SK-N-SH (cell line): ENCODE results near the gene INSYN2B.

ENCODE experiments used
- EZH2phosphoT487 ChIP-seq: fragments of 200-600 bp; sonication (generic); IDR thresholded peaks from 2 replicates; pipeline ENCODE4 v1.6.1; 2017; ENCODE audit warnings: low read depth, mixed run types, mild to moderate bottlenecking, antibody characterized with exemption, moderate library complexity, borderline replicate concordance
- JUND ChIP-seq: IDR thresholded peaks from 2 replicates; pipeline ENCODE4 v1.4.0; 2012
- POLR2AphosphoS5 ChIP-seq: IDR thresholded peaks from 2 replicates; pipeline ENCODE4 v1.6.1; 2012; ENCODE audit warnings: low read depth, low read length
- TF ChIP-seq, protein P1 (sequence below): fragments of 200-600 bp; sonication (generic); IDR thresholded peaks from 2 replicates; pipeline ENCODE4 v1.6.1; 2017; ENCODE audit warnings: antibody characterized with exemption, mild to moderate bottlenecking, moderate library complexity
- TF ChIP-seq, protein P2 (sequence below): fragments of 150-350 bp; IDR thresholded peaks from 2 replicates; pipeline ENCODE4 v1.6.1; 2017; ENCODE audit warnings: antibody characterized with exemption, low read length, low read depth, borderline replicate concordance

DNA sequence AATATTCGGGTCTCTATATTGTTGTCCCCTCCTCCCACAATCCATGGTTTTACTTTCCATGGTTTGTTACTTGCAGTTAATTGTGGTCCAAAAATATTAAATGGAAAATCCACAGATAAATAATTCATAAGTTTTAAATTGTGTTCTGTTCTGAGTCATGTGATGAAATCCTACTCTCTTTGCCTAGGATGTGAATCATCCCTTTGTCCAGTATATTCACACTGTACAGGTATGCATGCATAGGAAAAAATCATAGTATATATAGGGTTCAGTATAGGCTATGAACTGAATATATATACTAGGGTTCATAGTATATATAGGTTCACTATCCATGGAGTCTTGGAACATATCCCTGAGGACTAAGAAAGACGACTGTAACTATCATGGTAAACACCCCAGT, 19.6 kb downstream of the INSYN2B start:
- TF ChIP-seq, protein P1, sequence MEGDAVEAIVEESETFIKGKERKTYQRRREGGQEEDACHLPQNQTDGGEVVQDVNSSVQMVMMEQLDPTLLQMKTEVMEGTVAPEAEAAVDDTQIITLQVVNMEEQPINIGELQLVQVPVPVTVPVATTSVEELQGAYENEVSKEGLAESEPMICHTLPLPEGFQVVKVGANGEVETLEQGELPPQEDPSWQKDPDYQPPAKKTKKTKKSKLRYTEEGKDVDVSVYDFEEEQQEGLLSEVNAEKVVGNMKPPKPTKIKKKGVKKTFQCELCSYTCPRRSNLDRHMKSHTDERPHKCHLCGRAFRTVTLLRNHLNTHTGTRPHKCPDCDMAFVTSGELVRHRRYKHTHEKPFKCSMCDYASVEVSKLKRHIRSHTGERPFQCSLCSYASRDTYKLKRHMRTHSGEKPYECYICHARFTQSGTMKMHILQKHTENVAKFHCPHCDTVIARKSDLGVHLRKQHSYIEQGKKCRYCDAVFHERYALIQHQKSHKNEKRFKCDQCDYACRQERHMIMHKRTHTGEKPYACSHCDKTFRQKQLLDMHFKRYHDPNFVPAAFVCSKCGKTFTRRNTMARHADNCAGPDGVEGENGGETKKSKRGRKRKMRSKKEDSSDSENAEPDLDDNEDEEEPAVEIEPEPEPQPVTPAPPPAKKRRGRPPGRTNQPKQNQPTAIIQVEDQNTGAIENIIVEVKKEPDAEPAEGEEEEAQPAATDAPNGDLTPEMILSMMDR, result no peak
- TF ChIP-seq JUND (no peak), POLR2AphosphoS5 (no peak), EZH2phosphoT487 (no peak)
- TF ChIP-seq, protein P2, sequence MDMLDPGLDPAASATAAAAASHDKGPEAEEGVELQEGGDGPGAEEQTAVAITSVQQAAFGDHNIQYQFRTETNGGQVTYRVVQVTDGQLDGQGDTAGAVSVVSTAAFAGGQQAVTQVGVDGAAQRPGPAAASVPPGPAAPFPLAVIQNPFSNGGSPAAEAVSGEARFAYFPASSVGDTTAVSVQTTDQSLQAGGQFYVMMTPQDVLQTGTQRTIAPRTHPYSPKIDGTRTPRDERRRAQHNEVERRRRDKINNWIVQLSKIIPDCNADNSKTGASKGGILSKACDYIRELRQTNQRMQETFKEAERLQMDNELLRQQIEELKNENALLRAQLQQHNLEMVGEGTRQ, result no peak
